ENCODE data around the gene DNAJB6. TPM values are rescaled to one million over a fixed set of nuclear protein-coding genes. Genes with fewer than 3 reads are reported as not detected.

Gene DNAJB6
- total and polyA plus RNA-seq, 2 of the 4 experiments (the other 2 are of a cell fraction), result 93.4 to 165 TPM

DNA sequence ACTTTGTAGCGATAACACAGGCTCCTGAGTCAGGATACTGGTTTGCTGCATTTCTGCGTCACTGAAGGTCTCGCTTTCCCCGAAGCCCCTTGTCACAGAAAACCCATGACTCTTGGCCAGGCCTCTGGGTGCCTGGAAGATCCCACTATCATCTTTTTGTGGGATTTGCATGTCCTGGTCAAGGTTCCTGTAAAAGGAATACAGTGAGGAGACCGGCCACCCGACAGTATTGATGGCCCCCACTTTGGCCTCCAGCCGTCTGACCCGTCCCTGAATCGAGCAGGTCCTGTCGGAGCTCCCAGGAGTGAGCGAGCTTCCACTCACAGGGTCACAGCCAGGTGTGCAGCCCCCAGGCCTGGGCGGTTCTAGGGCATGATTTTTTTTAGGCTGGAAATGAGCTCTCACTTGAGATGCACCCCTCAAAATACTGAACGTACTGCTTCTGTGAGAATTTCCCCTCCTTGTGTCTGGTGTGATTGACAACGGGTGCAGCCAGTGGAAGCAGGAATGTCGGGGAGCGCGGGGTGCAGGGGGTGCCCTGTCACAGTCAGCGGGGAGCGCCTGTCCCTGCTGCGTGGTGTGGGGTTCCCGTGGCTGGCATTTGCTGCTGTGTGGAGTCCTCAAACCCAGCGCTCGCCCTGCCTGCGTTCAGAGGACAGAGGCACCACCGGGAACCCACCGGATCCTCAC is 75.8 kb downstream of the DNAJB6 start:
- DNase-seq (no peak), ATAC-seq (ENCODE audit: low read depth) (no peak)
- H3K23ac ChIP-seq (ENCODE audit: low read depth, low read length), result no peak overlapping the region
- H3K9me3 ChIP-seq (ENCODE audit: control insufficient read depth, insufficient read depth, low read length), result no peaks in the 10 kb centered on the region
- no peak overlapping the region for H2BK20ac ChIP-seq (ENCODE audit: low read depth, low read length)
- BruUV-seq (replicated peaks), result no TSS peak
- H4K91ac ChIP-seq (ENCODE audit: insufficient read depth, low read depth, low read length), result no peak overlapping the region
- peaks cover 29 to 57% of the 10 kb centered on the region in 2 experiments for H3K79me1 ChIP-seq (ENCODE audit: low read depth in 1 of 2, low read length in 2 of 2)
- intact Hi-C loops (cut with micrococcal nuclease) (no loop called here), dilution Hi-C loops (cut with HindIII; ENCODE audit: low sequenced_read_pairs, unreplicated experiment) (no loop called here), in situ Hi-C loops (cut with MboI; ENCODE audit: low sequenced_read_pairs) (no loop called here)
- peaks cover 52% of the 10 kb centered on the region for H4K20me1 ChIP-seq (ENCODE audit: insufficient read depth, low read length)
- H3K4me3 ChIP-seq (ENCODE audit: insufficient read depth, low read depth, low read length), result no peak overlapping the region
- H2AFZ ChIP-seq (replicated peaks; ENCODE audit: low read length, poor library complexity), result no peak overlapping the region
- no peak overlapping the region for H2AK5ac ChIP-seq (ENCODE audit: low read depth, low read length)
- no peak overlapping the region for H3K18ac ChIP-seq (ENCODE audit: low read depth, low read length)
- peaks cover 3% of the 10 kb centered on the region; the same call in 1 of the 2 replicates for H3K9me1 ChIP-seq (ENCODE audit: insufficient read depth, low read length)
- H2BK5ac ChIP-seq (ENCODE audit: low read depth, low read length, poor library complexity, severe bottlenecking), result no peak overlapping the region
- H2BK15ac ChIP-seq (ENCODE audit: low read depth, low read length), result no peak overlapping the region
- H3K36me3 ChIP-seq (ENCODE audit: control insufficient read depth, insufficient read depth, low read length), result peaks cover 42% of the 10 kb centered on the region
- peaks cover 8% of the 10 kb centered on the region for H3K4me1 ChIP-seq (ENCODE audit: control insufficient read depth, insufficient read depth, low read length)
- H4K5ac ChIP-seq (ENCODE audit: low read depth, low read length), result no peak overlapping the region
- H3K27me3 ChIP-seq (ENCODE audit: control insufficient read depth, insufficient read depth, low read length), result no peaks in the 10 kb centered on the region
- 98% methylated on average over 13 of the region's 26 CpGs; no CpG with 5 or more reads in 1 of the 2 experiments for WGBS, 2 experiments (ENCODE audit: extremely low coverage in 2 of 2, insufficient read length in 1 of 2)
- no peak overlapping the region; a peak in 1 of 4 replicates for H4K8ac ChIP-seq (ENCODE audit: low read depth in 2 of 2, low read length in 2 of 2)
- CTCF ChIA-PET, result interaction anchor here (1.0 kb wide), 1 partner anchor 14 kb away, joined by 3 read pairs; no protein-coding TSS in a partner anchor
- no peak overlapping the region for H3K27ac ChIP-seq (ENCODE audit: insufficient read depth, low read length)
- POLR2A ChIA-PET (ENCODE audit: unreplicated experiment), result interaction anchor here (0.5 kb wide), 1 partner anchor 1788 kb away, joined by 3 read pairs; no protein-coding TSS in a partner anchor
- H2BK120ac ChIP-seq (ENCODE audit: low read depth, low read length), result no peak overlapping the region
- no peak overlapping the region for H3K14ac ChIP-seq (replicated peaks; ENCODE audit: low read depth, low read length)
- H2AK9ac ChIP-seq (replicated peaks; ENCODE audit: low read depth, low read length, poor library complexity), result peak overlapping the region; percentile 25
- H3K9ac ChIP-seq (ENCODE audit: low read depth, low read length), result no peak overlapping the region
- H3K4me2 ChIP-seq (ENCODE audit: low read depth, low read length), result no peak overlapping the region
- H3K56ac ChIP-seq (ENCODE audit: extremely low read depth, insufficient read depth, low read length), result no peak overlapping the region
- no peak for TF ChIP-seq BHLHE40 (IDR thresholded peaks at IDR 0.05; ENCODE audit: low read depth, low read length)
- TF ChIP-seq MXI1 (IDR thresholded peaks at IDR 0.05; ENCODE audit: borderline replicate concordance, low read depth, low read length), result no peak
- no peak for TF ChIP-seq CEBPB (IDR thresholded peaks at IDR 0.05; ENCODE audit: low read depth, low read length)
- no peak for TF ChIP-seq MAFK (IDR thresholded peaks at IDR 0.05; ENCODE audit: low read depth, low read length)
- no peak overlapping the region for H3K4ac ChIP-seq (ENCODE audit: low read depth, low read length)

All from IMR-90 (cell line).